Mucosa of rectum (tissue), 2 donors: ENCODE data around the gene MED9.
"Not testable (repeated sequence)": the region's sequence is repeated elsewhere in the genome, so short reads cannot be mapped to it uniquely, and the experiment has no call there.

Experiments
- H3K27ac ChIP-seq, 2 donors: one replicate each; pipeline ENCODE4 v1.7.0; 2013; ENCODE audit warnings: inconsistent platforms in 2 of 2, low read depth in 2 of 2, low read length in 2 of 2
- H3K27me3 ChIP-seq, 2 donors: one replicate each; pipeline ENCODE4 v1.7.0; 2013; ENCODE audit warnings: low read length in 2 of 2; ENCODE audit not compliant: control insufficient read depth in 2 of 2, insufficient read depth in 2 of 2
- H3K36me3 ChIP-seq, 2 donors: one replicate each; pipeline ENCODE4 v1.7.0; 2013; ENCODE audit warnings: low read length in 2 of 2; ENCODE audit not compliant: control insufficient read depth in 2 of 2, insufficient read depth in 2 of 2
- H3K4me1 ChIP-seq, 2 donors: one replicate each; pipeline ENCODE4 v1.7.0; 2013; ENCODE audit warnings: low read length in 2 of 2, mild to moderate bottlenecking in 1 of 2; ENCODE audit not compliant: control insufficient read depth in 2 of 2, insufficient read depth in 2 of 2
- H3K4me3 ChIP-seq, 2 donors: one replicate each; pipeline ENCODE4 v1.7.0; 2013; ENCODE audit warnings: low read length in 2 of 2
- H3K9ac ChIP-seq, 2 donors: one replicate each; pipeline ENCODE4 v1.7.0; 2013; ENCODE audit warnings: low read length in 2 of 2, low read depth in 1 of 2, mild to moderate bottlenecking in 1 of 2
- H3K9me3 ChIP-seq, 2 donors: one replicate each; pipeline ENCODE4 v1.7.0; 2013; ENCODE audit warnings: low read length in 2 of 2; ENCODE audit not compliant: control insufficient read depth in 2 of 2
- donor health status: healthy.
- donor health status: Normal muscosa, but diverticular disease.

The MED9 gene

DNA sequence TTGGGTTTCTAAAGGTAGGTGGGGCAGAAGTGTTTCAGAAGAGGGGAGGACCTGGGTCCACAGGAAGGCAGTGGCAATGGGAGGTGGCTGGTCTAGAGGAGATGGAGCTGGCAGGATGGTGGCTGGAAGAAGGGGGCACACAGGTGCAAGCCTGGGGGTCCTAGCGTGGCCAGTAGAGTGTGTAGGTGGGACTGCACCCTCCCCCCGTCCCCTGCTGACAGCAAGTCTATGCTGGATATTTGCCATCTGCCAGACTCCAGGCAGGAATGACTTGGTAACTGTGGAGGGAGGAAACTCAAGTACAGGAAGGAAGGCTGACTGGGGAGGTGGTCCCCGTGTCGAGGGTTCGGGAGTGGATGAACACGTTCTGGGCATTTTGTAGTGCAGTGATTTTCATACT, 8.6 kb downstream of the MED9 start:
- Histone ChIP-seq H3K36me3 (peaks cover 11 to 26% of the 10 kb centered on the region in 2 donors), H3K9ac (no peak overlapping the region), H3K4me3 (no peak overlapping the region), H3K4me1 (no peaks in the 10 kb centered on the region), H3K27ac (no peak overlapping the region), H3K9me3 (no peaks in the 10 kb centered on the region), H3K27me3 (no peaks in the 10 kb centered on the region)

DNA sequence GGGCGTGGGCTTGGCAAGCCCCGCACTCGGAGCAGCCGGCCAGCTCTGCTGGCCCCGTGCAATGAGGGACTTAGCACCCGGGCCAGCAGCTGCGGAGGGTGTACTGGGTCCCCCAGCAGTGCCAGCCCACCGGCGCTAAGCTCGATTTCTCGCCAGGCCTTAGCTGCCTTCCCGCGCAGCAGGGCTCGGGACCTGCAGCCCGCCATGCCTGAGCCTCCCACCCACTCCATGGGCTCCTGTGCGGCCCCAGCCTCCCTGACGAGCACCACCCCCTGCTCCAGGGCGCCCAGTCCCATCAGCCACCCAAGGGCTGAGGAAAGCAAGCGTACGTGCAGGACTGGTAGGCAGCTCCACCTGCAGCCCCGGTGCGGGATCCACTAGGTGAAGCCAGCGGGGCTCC, 9.6 kb downstream of the MED9 start:
- H3K4me3 ChIP-seq, H3K27ac ChIP-seq, H3K27me3 ChIP-seq, H3K4me1 ChIP-seq, H3K9me3 ChIP-seq, H3K9ac ChIP-seq: not testable (repeated sequence)
- H3K36me3 ChIP-seq, result peaks cover 16 to 34% of the 10 kb centered on the region in 2 donors

DNA sequence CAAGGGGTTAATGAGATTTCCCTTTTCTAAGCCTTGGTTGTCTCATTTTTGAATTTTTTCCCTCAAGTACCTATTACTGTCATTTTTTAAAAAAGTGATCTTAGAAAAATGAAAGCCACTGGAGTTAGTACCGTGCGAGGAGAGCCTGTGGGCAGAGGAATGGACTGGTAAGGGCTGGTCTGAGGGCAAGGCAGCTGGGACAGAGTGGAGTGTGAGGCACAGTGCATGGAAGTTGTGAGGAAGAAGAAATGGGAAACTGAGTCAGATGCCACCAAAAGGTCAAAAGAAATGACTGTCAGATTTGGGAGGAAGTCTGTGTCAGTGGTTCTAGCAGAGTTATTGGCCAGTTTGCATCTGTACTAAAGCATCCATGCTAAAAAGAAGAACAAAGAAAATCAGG, 11.2 kb downstream of the MED9 start:
- H3K4me1 ChIP-seq, result peaks cover 2 to 3% of the 10 kb centered on the region in 2 donors
- no peaks in the 10 kb centered on the region for H3K27me3 ChIP-seq
- H3K36me3 ChIP-seq, result peaks cover 27 to 40% of the 10 kb centered on the region in 2 donors
- H3K9me3 ChIP-seq, result no peaks in the 10 kb centered on the region
- H3K4me3 ChIP-seq, result no peak overlapping the region
- H3K27ac ChIP-seq, result no peak overlapping the region
- H3K9ac ChIP-seq, result no peak overlapping the region

DNA sequence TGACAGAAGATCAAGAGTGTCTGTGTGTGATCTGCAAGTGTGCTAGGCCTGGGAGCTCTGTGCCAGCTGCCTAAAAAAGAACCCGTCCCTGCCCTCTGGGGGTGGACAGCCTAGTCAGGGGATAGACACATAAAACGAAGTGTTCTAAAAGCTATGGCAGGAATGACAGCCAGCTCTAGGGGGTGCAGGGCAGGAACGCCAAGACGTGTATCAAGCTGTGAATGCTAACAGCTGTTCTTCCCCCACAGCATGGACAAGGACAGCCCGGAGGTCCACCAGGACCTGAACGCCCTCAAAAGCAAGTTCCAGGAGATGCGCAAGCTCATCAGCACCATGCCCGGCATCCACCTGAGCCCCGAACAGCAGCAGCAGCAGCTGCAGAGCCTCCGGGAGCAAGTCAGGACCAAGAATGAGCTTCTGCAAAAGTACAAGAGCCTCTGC, 14.3 kb downstream of the MED9 start:
- no peak overlapping the region for H3K27ac ChIP-seq
- peaks cover 27 to 28% of the 10 kb centered on the region in 2 donors for H3K4me1 ChIP-seq
- H3K9ac ChIP-seq, result no peak overlapping the region
- H3K9me3 ChIP-seq, result no peaks in the 10 kb centered on the region
- H3K36me3 ChIP-seq, result peaks cover 27 to 35% of the 10 kb centered on the region in 2 donors
- peaks cover 0 to 3% of the 10 kb centered on the region in 2 donors for H3K27me3 ChIP-seq
- no peak overlapping the region for H3K4me3 ChIP-seq

DNA sequence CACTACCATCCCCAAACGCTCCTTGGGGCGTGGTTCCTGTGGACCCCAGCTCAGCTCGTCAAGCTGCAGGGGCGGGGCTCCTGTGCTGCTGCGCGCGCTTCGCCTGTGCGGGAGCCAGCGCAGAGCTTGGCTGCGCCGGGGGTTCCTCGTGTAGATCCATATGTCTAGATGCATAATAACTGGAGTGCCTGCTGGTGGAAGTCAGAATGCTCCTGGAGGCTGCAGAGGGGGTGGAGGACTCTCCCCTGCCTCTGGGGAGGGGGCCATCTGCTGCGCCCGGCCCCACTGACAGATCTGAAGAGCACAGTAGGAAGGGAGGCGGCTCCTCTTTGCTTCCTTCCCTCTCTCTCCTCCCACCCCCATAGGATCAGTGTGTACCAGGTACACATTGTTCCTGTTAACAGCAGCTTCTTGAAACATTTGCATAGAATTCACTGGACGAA, 14.8 kb downstream of the MED9 start:
- Histone ChIP-seq H3K27me3 (peaks cover 0 to 3% of the 10 kb centered on the region in 2 donors), H3K4me1 (peaks cover 28 to 30% of the 10 kb centered on the region in 2 donors), H3K9ac (no peak overlapping the region), H3K27ac (no peak overlapping the region), H3K9me3 (no peaks in the 10 kb centered on the region), H3K4me3 (no peak overlapping the region), H3K36me3 (peaks cover 27 to 35% of the 10 kb centered on the region in 2 donors)

DNA sequence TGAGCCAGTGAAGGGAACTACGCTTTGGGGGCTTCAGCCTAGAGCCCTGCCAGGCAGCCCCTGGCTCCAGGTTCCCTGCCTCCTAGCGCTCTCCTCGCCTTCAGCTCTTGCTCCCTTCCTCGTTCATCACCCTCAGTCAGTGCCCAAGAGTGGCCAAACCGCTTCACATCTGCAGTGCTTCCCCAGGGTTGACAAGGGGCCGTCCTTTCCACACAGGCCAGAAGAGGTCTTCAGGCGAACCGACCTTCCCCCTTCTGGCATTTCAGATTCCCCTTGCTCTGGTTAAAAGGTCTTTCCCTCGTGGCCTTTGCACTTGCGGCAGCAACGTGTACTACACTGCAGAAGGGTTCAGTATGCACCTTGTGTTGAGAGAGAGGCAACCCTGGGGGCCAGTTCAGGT, 15.3 kb downstream of the MED9 start:
- Histone ChIP-seq H3K4me1 (peaks cover 28 to 32% of the 10 kb centered on the region in 2 donors), H3K36me3 (peaks cover 27 to 35% of the 10 kb centered on the region in 2 donors), H3K9me3 (no peaks in the 10 kb centered on the region), H3K27ac (no peak overlapping the region), H3K9ac (no peak overlapping the region), H3K4me3 (no peak overlapping the region), H3K27me3 (peaks cover 0 to 3% of the 10 kb centered on the region in 2 donors)

DNA sequence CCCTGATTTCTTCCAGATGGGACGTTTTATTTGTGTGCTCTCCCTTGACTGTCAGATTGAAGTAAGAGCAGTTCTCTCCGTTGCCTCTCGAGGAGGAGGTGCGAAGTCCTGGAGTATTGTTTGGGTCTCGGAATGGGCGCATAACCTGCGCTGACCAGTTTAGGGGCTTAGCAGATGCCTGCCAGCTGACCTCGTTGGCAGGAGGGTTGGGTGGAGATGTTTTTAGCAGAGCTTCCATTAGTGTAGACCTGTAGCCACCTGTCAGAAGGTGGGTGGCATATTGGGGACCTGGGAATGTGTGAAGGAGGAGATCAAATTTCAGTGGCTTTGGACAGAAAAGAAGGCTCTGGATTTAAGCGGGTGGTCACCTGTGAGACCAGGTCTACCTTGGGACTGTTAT, 15.8 kb downstream of the MED9 start:
- H3K27ac ChIP-seq, result no peak overlapping the region
- no peak overlapping the region for H3K4me3 ChIP-seq
- H3K27me3 ChIP-seq, result peaks cover 0 to 3% of the 10 kb centered on the region in 2 donors
- H3K36me3 ChIP-seq, result peaks cover 23 to 33% of the 10 kb centered on the region in 2 donors
- H3K9me3 ChIP-seq, result no peaks in the 10 kb centered on the region
- no peak overlapping the region for H3K9ac ChIP-seq
- H3K4me1 ChIP-seq, result peaks cover 30 to 32% of the 10 kb centered on the region in 2 donors

DNA sequence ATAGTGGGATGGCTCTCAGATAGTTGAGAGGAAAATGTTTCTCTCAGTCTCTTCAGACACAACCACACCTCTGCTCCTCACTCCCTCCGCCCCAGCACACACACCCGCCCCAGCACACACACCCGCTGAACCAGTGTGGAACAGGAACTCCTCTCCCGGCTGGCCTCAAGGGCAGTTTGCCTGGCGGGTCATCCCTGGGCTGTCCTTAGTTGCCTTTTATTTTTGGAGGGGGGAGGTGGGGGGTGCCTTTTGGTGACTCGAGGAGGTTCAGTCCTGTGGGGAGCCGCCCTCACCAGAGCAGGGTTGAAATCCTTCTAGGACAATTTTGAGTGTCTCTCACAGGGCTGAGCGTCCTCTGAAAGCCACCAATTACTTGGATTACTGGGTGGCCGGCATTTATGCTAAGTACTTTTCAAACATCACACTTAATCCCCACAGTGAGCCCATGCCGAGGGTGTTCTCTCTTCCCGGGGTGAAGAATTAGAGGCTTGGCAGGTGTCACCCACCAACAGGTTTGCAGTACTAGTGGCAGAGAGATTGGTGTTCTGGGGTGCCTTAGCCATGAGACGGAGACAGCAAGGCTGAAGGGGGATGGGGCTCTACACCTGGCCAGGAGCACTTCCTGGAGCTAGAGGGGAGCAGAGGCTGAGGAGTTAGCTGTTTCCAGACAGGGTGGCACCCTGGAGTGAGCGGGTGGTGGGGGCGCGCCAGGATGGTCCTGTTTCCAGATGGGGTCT, 16.6 kb downstream of the MED9 start:
- peaks cover 17 to 25% of the 10 kb centered on the region in 2 donors for H3K36me3 ChIP-seq
- H3K27ac ChIP-seq, result peak overlapping the region; percentile 43 to 64
- H3K9me3 ChIP-seq, result no peaks in the 10 kb centered on the region
- H3K27me3 ChIP-seq, result peaks cover 0 to 3% of the 10 kb centered on the region in 2 donors
- no peak overlapping the region for H3K4me3 ChIP-seq
- H3K4me1 ChIP-seq, result peaks cover 36% of the 10 kb centered on the region in 2 donors
- H3K9ac ChIP-seq, result peak overlapping the region in 1 of 2 donors; percentile 52

DNA sequence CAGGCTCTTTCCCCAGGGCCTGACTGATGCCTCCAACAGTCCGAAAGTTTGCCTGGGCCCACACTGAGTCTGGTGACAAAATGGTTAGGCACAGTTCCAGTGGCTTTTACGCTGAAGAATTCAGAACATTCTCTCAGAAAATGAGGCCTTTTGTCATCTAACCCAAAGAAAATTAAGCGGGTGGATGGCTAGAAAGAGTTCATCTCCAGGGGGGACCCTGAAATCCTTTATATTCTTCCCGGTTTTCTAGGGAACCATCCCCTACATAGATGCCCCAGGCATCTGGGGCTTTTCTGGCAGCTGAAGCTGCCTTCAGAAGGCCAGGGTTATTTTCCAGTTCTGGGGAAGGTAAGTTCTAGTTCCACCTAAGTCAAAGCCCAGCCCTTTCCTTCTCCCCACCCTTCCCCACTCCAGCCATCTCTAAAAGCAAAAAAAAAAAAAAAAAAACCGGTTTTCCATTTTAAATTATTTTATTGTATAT, 17.2 kb downstream of the MED9 start:
- H3K9me3 ChIP-seq, result no peaks in the 10 kb centered on the region
- H3K27ac ChIP-seq, result peak overlapping the region; percentile 43 to 64
- peaks cover 17 to 25% of the 10 kb centered on the region in 2 donors for H3K36me3 ChIP-seq
- H3K4me1 ChIP-seq, result peaks cover 36 to 42% of the 10 kb centered on the region in 2 donors
- peak overlapping the region in 1 of 2 donors; percentile 52 for H3K9ac ChIP-seq
- H3K4me3 ChIP-seq, result peak overlapping the region in 1 of 2 donors; percentile 76
- peaks cover 0 to 3% of the 10 kb centered on the region in 2 donors for H3K27me3 ChIP-seq

DNA sequence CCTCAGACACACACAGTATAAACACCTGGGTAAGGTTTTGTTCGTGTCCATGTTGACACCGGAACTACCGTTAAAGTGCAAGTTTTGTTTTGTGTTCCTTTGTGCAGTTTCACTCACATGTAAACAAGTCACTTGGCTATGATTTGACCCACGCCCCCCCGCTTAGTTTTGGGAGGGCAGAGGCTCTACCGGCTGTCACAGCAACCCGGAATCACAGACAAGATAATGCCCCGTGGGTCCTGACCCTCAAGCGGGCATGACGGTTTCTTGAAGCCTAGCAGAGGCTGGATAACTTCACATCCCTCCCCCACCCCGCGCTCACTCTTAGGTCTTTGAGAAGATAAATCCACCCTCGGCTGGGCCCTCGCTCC, 17.7 kb downstream of the MED9 start:
- Histone ChIP-seq H3K9ac (peak overlapping the region in 1 of 2 donors; percentile 75), H3K4me1 (peaks cover 36 to 42% of the 10 kb centered on the region in 2 donors), H3K36me3 (peaks cover 17 to 25% of the 10 kb centered on the region in 2 donors), H3K9me3 (no peaks in the 10 kb centered on the region), H3K27ac (peak overlapping the region; percentile 70 to 71), H3K27me3 (peaks cover 0 to 3% of the 10 kb centered on the region in 2 donors), H3K4me3 (peak overlapping the region; percentile 55 to 76)
